Stimulated activated CD8-positive, alpha-beta memory T cell treated with anti-CD3 and anti-CD28 coated beads, Interleukin-2, amount 100 ng/mL, for 48 hours (primary cell): Measurements from ENCODE around the gene LMO2.
"Not testable (repeated sequence)": the region's sequence is repeated elsewhere in the genome, so short reads cannot be mapped to it uniquely, and the experiment has no call there.

Source experiments
- DNase-seq, 2 donors: peaks; one replicate each; pipeline ENCODE4 v3.0.0-alpha.2; 2020; ENCODE audit warnings: low read depth in 2 of 2

Gene LMO2

GRCh38 chr11:33891714-33892327, at the start of gene LMO2:
LMO2 (minus strand) TSS chr11:33892076; CDS start chr11:33869716, 22,360 bp downstream.
- DNase-seq, result no peak

- DNase-seq, result no peak
These were observed 48.6 kb upstream of the LMO2 start for GRCh38 chr11:33940538-33940815.

- no peak for DNase-seq
These were observed 45.1 kb upstream of the LMO2 start for GRCh38 chr11:33936725-33937604.

DNA sequence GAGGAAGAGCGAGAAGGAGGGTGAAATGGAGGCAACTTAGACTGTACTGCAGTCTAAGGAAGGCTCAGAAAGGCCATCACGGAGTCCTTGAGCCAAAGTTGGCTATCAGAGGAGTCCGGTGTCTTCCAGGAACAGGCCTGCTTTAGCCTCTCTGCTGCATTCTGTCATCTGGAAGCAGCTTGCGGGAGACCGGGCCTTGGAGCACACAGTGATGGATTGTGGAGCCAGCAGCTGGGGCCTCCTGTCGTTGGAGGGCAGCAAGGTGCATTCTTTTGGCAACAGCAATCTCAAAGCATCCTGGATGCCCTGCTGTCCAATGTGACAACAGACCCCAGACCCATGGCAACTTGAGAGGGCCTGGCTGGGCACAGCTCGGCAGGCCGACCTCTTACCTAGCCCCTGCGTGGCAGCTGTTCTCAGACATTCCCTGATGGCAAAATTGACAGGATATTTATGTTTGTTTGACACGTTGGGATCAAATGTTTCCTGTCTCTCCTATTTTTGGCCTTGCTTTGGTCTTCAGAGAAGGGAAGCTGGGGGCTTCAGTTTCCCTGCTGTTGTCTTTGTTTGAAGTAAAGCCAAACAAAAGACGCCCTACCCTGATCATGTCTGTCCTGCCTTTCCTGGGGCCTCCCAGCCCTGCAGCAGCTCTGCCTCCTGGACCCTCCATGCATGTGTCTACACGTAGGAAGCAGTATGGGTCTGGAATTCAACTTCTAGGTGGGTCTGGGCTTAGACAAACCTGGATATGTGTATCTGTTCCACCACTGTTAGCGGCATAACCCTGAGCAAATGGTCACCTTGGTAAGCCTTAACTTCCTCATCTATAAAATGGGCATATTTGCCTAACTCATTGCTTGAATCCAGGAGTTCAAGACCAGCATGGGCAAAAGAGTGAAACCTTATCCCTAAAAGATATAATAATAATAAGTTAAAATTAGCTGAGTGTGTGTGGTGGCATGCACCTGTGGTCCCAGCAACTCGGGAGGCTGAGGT, 43.9 kb upstream of the LMO2 start:
- DNase-seq, result no peak

- no peak for DNase-seq
These were observed 43.1 kb upstream of the LMO2 start for GRCh38 chr11:33935005-33935404.

DNA sequence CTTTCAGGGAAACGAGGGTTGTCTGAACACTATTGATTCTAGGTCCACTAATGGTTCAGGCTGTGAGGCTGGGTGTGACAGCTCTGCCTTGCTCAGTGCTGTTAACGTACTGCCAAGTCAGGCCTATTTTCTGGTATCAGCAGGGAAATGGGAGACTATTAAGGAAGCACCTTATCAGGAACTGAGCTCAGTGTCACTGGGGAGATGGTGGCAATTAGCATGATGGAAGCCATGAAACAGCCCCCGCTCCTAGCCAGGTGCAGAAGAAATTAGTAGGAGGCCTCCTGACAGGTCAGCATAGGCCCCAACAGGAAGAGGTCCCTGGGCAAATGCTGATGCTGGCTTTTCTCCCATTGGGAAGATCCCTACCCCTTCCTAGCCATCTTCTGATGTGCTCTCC, 42.6 kb upstream of the LMO2 start:
- DNase-seq, result no peak

- no peak for DNase-seq
These were observed 41.7 kb upstream of the LMO2 start for GRCh38 chr11:33933602-33934001.

DNA sequence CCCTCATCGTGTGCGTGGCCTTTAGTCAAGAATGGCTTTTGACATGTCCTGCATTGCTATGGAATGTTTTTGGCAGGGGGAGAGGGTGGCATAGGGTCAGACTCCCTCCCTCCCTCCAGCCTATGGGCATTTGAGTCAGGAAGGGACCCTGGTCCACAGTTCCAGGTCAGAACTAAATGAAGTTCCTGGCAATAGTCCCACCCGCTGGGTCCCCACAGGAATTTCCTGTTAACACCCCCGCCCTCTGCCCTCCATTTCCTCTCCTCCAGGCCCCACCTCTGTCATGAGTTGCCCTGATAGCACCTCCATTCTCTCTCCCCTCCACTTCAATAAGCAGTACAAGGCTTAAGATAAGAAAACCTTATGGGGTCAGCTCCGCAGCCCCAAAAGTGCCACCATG, 40.8 kb upstream of the LMO2 start:
- DNase-seq, result no peak

DNA sequence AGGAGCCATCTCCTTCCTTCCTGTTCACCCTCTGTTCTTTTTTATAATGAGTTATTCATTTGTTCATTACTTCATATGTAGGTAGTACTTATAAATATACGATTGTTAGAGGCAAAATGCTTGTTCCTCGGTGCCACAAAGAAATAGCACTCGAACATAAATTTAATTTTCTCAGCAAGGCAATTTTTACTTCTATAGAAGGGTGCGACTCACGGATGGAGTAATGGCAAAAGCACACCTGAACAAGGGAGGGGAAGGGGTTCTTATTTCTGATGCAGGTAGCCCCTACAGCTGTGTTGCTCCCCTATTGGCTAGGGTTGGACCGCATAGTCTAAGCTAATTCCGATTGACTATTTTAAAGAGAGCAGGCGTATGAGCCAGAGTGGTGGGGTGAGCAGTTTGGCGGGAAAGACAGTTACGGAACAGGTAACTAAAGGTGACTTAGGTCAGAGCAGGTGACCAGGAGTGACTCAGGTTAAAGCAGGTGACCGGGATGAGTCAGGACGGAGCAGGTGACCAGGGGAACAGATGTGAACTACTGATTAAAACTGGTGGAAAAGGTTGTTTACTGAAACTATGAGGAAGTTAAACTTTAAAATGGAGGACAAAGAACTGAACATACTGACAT, 40.0 kb upstream of the LMO2 start:
- DNase-seq, result not testable (repeated sequence)

DNA sequence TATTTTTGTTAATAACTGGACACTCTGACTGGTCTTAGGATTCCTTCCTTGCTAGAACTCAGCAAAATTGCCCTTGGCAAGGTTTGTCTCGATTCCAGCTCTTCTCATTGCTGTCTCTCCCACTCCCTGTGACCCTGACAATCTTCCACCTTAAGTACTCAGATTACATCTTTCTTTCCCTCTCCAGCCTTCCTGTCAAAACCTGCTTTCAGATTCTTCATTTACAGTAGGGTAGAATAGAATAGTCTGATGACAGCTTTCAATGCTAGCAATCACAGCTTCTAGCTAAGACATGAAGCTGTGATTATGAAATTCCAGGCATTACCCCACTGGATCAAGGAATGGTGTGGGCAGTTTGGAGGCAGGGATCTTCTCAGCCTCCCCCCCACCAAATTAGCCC, 39.2 kb upstream of the LMO2 start:
- no peak for DNase-seq

DNA sequence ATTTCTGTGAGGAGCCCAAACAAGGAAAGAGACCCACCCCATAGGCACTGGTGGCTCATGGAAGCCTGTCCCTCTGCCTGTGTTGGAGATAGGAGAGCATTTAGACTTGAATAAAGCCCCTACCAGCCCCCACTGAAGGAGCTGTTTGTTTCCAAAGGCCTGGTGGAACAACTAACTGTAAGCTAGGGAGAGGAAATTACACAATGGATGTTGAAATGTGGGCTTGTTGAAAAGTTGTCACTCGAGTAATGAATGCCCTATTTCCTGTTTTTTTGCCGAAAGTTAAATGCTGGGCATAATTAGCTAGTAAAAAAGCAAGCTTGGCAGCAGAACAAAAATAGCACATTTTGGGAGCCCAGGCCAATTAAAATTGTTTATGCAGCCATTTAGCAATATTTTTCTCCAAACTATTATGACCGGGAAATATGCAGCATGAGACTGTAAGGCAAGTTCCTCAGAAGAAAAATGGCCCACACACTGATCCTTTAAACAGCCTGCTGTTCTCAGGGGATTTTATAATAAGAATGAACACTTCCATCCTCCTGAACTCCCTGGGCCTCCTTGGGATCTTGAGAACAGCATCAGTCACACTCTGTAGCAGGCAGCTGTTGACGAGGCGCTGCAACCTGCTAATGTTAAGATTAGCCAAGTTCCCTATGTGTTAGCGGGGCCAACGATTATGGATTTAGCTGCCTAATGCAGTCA, 38.6 kb upstream of the LMO2 start:
- DNase-seq, result no peak

GRCh38 chr11:33928564-33928963, 36.7 kb upstream of the LMO2 start:
- DNase-seq, result no peak

GRCh38 chr11:33926671-33927552, 35.0 kb upstream of the LMO2 start:
- DNase-seq, result no peak

GRCh38 chr11:33924341-33924740, 32.5 kb upstream of the LMO2 start:
- DNase-seq, result no peak

GRCh38 chr11:33923626-33924025, 31.8 kb upstream of the LMO2 start:
- DNase-seq, result no peak

- peak; percentile 1 to 21 for DNase-seq
These were observed 29.1 kb upstream of the LMO2 start for GRCh38 chr11:33920838-33921613.

DNA sequence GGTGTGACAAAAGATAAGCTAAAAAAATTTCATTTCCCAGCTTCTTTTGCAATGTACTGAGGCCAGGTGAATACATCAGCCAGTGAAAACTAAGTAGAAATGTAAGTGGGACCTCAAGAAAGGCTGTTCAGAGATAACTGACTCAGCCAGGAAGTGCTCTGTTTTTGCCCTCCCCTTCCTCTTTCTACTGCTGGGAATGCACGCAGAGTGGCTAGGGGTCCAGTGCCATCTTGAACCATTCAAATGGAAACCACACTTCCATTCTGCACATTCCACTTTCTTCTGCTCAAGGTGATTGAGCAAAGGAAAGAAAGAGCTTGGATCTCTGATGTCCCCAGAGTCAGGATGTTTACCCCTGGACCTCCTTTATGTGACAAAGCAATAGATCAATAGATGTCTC, 27.8 kb upstream of the LMO2 start:
- DNase-seq, result no peak

- not testable (repeated sequence) for DNase-seq
These were observed 25.5 kb upstream of the LMO2 start for GRCh38 chr11:33917402-33917801.

DNA sequence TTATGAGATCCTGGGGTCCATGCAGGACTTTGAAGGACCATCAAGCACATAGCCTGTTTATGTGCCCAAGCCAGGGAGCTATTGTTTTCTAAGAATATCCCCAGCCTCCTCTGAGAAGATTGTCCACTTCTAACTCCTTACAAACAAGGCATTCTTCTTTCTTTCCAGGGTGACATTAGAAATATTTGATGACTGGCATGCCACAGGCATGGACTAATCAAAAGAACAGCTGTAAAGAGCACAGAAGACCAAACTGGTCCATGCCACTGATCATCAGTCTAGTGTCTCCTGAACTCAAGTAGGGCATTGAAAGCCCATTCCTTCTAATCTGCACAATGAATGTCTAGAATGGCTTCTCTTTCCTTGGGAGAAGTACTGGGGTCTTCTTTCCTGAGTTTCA, 24.9 kb upstream of the LMO2 start:
- no peak for DNase-seq
